Activated CD8-positive, alpha-beta memory T cell treated with anti-CD3 and anti-CD28 coated beads, Interleukin-2, amount 50 U/mL, for 1 hour (primary cell): ENCODE results near the gene FLT3LG.
A peak's percentile ranks its signal among the peaks of the same experiment; 100 is the strongest.

Experiments
- DNase-seq: peaks from one replicate; pipeline ENCODE4 v3.0.0-alpha.2; 2020; ENCODE audit errors: extremely low read depth

FLT3LG gene

GRCh38 chr19:49473868-49474541, at the start of gene FLT3LG:
Gene FLT3LG (plus strand): TSS chr19:49474215. CDS start chr19:49474640, 425 bp downstream.
- DNase-seq, result peak; percentile 86

- no peak for DNase-seq
These were observed 48.8 kb upstream of the FLT3LG start, which contains the start of gene GFY for GRCh38 chr19:49425178-49425577. Gene GFY (plus strand): TSS chr19:49425388. CDS start chr19:49426431, 1,043 bp downstream.

GRCh38 chr19:49425922-49426592, 48.0 kb upstream of the FLT3LG start:
- no peak for DNase-seq

GRCh38 chr19:49427339-49427738, 46.7 kb upstream of the FLT3LG start:
- no peak for DNase-seq

GRCh38 chr19:49427855-49428546, 46.0 kb upstream of the FLT3LG start:
- no peak for DNase-seq

- DNase-seq, result no peak
These were observed 45.2 kb upstream of the FLT3LG start for GRCh38 chr19:49428547-49429451.

GRCh38 chr19:49430172-49430677, 43.8 kb upstream of the FLT3LG start:
- no peak for DNase-seq

GRCh38 chr19:49430678-49431329, 43.2 kb upstream of the FLT3LG start:
- no peak for DNase-seq

GRCh38 chr19:49431330-49431749, 42.7 kb upstream of the FLT3LG start:
- DNase-seq, result no peak

- no peak for DNase-seq
These were observed 41.6 kb upstream of the FLT3LG start for GRCh38 chr19:49432141-49433073.

GRCh38 chr19:49433240-49433901, 40.6 kb upstream of the FLT3LG start:
- no peak for DNase-seq

- DNase-seq, result no peak
These were observed 39.0 kb upstream of the FLT3LG start for GRCh38 chr19:49434907-49435583.

- DNase-seq, result no peak
These were observed 38.3 kb upstream of the FLT3LG start for GRCh38 chr19:49435670-49436069.

GRCh38 chr19:49436381-49437017, 37.5 kb upstream of the FLT3LG start:
- no peak for DNase-seq

GRCh38 chr19:49437231-49437630, 36.8 kb upstream of the FLT3LG start:
- no peak for DNase-seq

- no peak for DNase-seq
These were observed 35.8 kb upstream of the FLT3LG start for GRCh38 chr19:49438261-49438660.

- DNase-seq, result no peak
These were observed 34.2 kb upstream of the FLT3LG start for GRCh38 chr19:49439836-49440235.
